NCI-H510A (cell line): ENCODE measurements around the gene GRN.

Experiments used
- DNase-seq: peaks from one replicate; lab custom pipeline; 2025; lab: John Stamatoyannopoulos, UW

Gene GRN

GRCh38 chr17:44344939-44345453, at the start of gene GRN:
Gene GRN (plus strand): TSS chr17:44345302. CDS start chr17:44349165, 3,863 bp downstream.
- DNase-seq = peak; percentile 97

- no peak for DNase-seq
Measured at GRCh38 chr17:44297975-44298374, 47.1 kb upstream of the GRN start.

GRCh38 chr17:44304651-44305050, 40.5 kb upstream of the GRN start:
- DNase-seq = no peak

GRCh38 chr17:44307387-44308186, 37.5 kb upstream of the GRN start:
- DNase-seq = peak; percentile 60

- peak; percentile 69 for DNase-seq
Measured at GRCh38 chr17:44308320-44308818, 36.7 kb upstream of the GRN start, which contains the start of gene RUNDC3A. Gene RUNDC3A (plus strand): TSS chr17:44308601. CDS start chr17:44308833, 232 bp downstream.

- no peak for DNase-seq
Measured at GRCh38 chr17:44308865-44309264, 36.2 kb upstream of the GRN start.

- DNase-seq = no peak
Measured at GRCh38 chr17:44309472-44309871, 35.6 kb upstream of the GRN start.

GRCh38 chr17:44310188-44310587, 34.9 kb upstream of the GRN start:
- DNase-seq = no peak

GRCh38 chr17:44310609-44311376, 34.3 kb upstream of the GRN start:
- no peak for DNase-seq

- DNase-seq = no peak
Measured at GRCh38 chr17:44311562-44312181, 33.4 kb upstream of the GRN start.

GRCh38 chr17:44312396-44313104, 32.6 kb upstream of the GRN start:
- DNase-seq = no peak

- no peak for DNase-seq
Measured at GRCh38 chr17:44314031-44314430, 31.1 kb upstream of the GRN start.

GRCh38 chr17:44314524-44314868, 30.6 kb upstream of the GRN start:
- no peak for DNase-seq

GRCh38 chr17:44314869-44315661, 30.0 kb upstream of the GRN start:
- peak; percentile 61 for DNase-seq

GRCh38 chr17:44315760-44316731, 29.1 kb upstream of the GRN start:
- no peak for DNase-seq

GRCh38 chr17:44317545-44317944, 27.6 kb upstream of the GRN start:
- DNase-seq = no peak

GRCh38 chr17:44318077-44318892, 26.8 kb upstream of the GRN start:
- DNase-seq = no peak

GRCh38 chr17:44320066-44320465, 25.0 kb upstream of the GRN start:
- no peak for DNase-seq
